ENCODE measurements around the gene RNF217.

DNA sequence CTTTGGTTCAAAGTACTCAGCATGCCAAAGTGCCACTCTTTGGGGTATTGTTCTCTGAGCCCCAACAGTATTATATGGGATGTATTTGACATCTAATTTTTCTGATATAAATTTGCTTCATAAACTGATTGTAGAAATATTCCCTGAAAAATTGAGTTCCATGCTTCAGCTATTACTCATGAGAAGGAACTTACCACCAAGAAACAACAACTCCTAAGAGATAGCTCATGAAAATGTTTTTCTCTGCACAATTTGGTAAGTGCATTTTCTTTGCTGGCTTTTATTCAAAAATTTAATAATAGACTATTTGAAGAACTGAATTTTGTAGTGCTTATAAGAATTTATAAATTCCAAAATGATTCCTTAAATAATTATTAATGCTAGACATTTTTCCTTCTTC lies 178.6 kb downstream of the RNF217 start:
- no peak for TF ChIP-seq POLR2A (IDR thresholded peaks at IDR 0.05; ENCODE audit: low read depth, low read length)
- TF ChIP-seq TAF1 (IDR thresholded peaks at IDR 0.05; ENCODE audit: borderline replicate concordance, low read depth, low read length) = no peak

All from GM12892 (cell line).